Right atrium auricular region (tissue), 2 donors: ENCODE results near the gene BAIAP2L1. TPM values are rescaled to one million over a fixed set of nuclear protein-coding genes. Genes with fewer than 3 reads are reported as not detected.

Experiments used
- DNase-seq: peaks from one replicate; pipeline ENCODE4 v3.0.0-alpha.2; 2019; ENCODE audit warnings: low spot score
- H3K27ac ChIP-seq, 2 donors: fragments of 200-600 bp; sonication (generic); 1 replicate in 1 of 2; 2 replicates in 1 of 2; pipeline ENCODE4 v1.5.1; 2016 to 2019
- H3K27me3 ChIP-seq, 2 donors: fragments of 200-600 bp; sonication (generic); one replicate each; pipeline versions ENCODE4 v1.5.1 to v1.6.0; 2017 to 2019
- H3K36me3 ChIP-seq: fragments of 200-600 bp; sonication (generic); one replicate; pipeline ENCODE4 v1.5.1; 2016
- H3K4me1 ChIP-seq, 2 donors: fragments of 200-600 bp; sonication (generic); one replicate each; pipeline versions ENCODE4 v1.5.1 to v1.6.0; 2017 to 2019
- H3K4me3 ChIP-seq, 2 donors: fragments of 200-600 bp; sonication (generic); 1 replicate in 1 of 2; 2 replicates in 1 of 2; pipeline ENCODE4 v1.5.1; 2017 to 2019; ENCODE audit warnings: mild to moderate bottlenecking in 1 of 2, moderate library complexity in 1 of 2
- H3K9me3 ChIP-seq, 2 donors: fragments of 200-600 bp; sonication (generic); one replicate each; pipeline ENCODE4 v1.5.1; 2019
- total RNA-seq, 2 donors: library from RNA; depleted of rRNA; stranded (reverse); fragments of >200 nt; gene quantifications; one replicate each; pipeline ENCODE4 v1.1.0, GENCODE V29; 2016
- TF ChIP-seq, protein P1 (sequence below), 2 donors: fragments of 200-600 bp; sonication (generic); IDR thresholded peaks; one replicate each; pipeline ENCODE4 v1.5.1; 2019; ENCODE audit warnings: antibody characterized with exemption in 2 of 2

BAIAP2L1 gene
- total RNA-seq, 2 donors from 2014 or later: 1.1 to 1.7 TPM

DNA sequence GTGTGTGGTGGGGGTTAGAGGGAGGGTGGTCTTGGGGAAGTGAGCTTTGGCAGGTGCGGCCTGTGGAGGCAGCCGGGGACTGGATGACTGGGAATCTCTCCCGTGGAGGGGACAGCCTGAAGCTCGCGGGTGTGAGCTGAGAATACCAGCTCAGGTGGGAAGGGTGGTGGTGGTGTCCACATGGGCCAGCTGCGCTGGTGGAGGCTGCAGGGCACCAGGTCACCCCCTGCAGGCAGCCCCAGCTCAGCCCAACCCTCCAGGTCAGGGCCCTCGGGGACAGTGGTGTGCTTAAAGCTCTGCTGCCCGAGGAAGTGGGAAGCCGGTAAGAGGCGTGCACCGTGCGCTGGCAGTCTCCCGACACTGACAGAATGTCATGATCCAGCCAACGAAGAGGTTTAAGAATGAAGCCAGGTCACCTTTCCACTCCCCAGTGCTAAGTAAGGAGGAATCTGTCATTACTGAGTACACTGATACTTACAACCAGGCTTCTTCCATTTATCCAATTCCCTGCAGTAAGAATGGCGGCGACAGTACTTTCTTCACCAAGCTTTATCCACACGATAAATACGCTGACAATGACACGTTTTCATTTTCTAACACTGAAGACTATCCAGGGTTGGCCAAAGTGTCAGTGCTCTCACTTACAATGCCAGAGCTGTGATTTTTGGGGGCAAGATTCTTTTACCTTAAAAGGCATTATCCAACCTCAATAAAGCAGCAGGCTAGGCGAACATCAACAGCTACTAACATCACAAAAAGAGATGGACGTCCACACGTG is 99.0 kb downstream of the BAIAP2L1 start:
- DNase-seq: no peak
- no peaks in the 10 kb centered on the region for H3K27me3 ChIP-seq
- TF ChIP-seq, protein P1, sequence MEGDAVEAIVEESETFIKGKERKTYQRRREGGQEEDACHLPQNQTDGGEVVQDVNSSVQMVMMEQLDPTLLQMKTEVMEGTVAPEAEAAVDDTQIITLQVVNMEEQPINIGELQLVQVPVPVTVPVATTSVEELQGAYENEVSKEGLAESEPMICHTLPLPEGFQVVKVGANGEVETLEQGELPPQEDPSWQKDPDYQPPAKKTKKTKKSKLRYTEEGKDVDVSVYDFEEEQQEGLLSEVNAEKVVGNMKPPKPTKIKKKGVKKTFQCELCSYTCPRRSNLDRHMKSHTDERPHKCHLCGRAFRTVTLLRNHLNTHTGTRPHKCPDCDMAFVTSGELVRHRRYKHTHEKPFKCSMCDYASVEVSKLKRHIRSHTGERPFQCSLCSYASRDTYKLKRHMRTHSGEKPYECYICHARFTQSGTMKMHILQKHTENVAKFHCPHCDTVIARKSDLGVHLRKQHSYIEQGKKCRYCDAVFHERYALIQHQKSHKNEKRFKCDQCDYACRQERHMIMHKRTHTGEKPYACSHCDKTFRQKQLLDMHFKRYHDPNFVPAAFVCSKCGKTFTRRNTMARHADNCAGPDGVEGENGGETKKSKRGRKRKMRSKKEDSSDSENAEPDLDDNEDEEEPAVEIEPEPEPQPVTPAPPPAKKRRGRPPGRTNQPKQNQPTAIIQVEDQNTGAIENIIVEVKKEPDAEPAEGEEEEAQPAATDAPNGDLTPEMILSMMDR (IDR thresholded peaks at IDR 0.05): no peak
- no peaks in the 10 kb centered on the region for H3K9me3 ChIP-seq
- no peak overlapping the region for H3K27ac ChIP-seq
- H3K4me3 ChIP-seq: no peak overlapping the region
- no peaks in the 10 kb centered on the region for H3K36me3 ChIP-seq
- H3K4me1 ChIP-seq: no peaks in the 10 kb centered on the region

DNA sequence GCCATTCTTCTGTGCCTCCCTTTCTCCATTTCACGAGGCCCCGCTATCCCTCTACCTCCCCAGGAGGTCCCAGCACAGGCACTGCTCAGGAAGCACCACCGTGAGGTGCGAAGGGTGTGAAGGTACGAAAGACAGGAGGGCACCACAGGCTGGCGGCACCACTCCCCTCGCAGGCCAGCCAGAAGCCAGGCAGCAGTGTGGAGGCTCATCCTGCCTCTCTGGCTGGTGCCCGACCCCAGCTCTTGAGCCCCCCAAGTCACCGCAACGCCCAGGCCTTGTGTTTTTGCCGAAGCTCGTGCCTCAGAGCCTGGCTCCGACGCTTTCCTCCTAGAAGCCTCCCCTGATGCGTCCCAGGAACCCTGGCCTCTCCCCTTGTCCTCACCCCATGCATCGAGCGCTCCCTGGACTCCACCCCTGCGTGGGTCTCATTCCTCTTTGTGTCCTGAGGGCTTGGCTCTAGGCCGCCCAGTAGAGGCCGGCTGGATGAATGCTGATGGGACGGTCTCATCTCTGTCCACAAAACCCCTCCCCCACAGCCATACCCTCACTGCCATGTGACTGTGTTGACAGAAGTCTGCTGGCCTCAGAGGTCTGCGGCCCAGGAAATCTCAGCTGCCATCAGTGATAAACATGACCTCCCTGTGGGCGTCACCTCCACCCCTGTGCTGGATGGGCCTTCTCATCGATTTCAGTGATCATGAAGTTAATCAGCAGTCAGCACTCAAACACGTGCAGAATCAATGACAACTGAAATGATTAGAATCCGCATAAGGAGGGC is 100.1 kb downstream of the BAIAP2L1 start:
- TF ChIP-seq, protein P1 (IDR thresholded peaks at IDR 0.05): no peak
- Histone ChIP-seq H3K4me3 (no peak overlapping the region), H3K9me3 (no peaks in the 10 kb centered on the region), H3K36me3 (no peaks in the 10 kb centered on the region), H3K4me1 (peaks cover 0 to under 1% of the 10 kb centered on the region in 2 donors), H3K27ac (no peak overlapping the region), H3K27me3 (no peaks in the 10 kb centered on the region)
- no peak for DNase-seq

DNA sequence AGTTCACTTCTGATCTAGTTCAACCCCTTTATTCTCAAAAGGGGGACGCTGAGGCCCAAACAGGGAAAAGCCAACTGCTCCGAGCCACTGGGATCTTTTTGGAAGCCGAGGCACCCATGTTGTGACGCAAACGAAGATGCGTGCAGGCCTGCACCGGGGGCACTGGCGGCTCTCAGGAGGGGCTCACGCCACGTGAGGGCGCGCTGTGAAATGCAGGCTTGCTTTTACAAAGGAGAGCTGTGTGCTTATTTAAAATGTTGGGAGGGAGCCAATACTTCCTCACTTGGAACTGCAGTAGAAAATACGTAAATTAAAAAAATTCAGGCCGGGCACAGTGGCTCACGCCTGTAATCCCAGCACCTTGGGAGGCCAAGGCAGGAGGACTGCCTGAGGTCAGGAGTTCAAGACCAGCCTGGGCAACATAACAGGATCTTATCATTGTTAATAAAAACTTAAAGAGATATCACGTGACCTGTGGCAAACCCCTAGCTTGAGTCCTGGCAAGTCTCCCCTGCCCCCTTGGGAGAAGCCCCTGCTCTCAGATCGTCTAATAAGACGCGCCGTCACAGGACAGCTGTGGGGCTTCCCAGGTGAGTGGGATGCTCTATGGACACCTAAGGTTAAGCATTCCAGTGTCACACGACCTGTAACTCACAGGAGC is 103.1 kb downstream of the BAIAP2L1 start:
- no peaks in the 10 kb centered on the region for H3K27me3 ChIP-seq

DNA sequence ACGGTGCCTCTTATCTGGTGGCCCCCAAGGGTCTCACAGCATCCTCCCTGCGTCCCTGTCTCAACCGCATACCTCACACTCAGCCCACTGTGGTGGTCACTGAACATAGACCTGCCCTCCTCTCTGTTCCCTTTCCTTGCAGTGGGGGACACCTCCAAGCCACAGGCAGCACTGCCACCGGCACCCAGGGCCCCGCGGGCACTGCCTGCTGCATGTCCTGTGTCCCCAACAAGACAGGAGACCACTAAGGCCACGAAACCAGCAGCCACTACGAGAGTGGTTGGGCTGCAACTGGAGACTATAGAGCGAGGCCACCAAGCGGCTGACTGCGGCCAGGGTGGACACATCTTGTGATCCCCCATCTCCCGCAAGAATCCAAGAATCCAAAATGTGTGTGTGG is 104.1 kb downstream of the BAIAP2L1 start:
- H3K36me3 ChIP-seq: peaks cover 36% of the 10 kb centered on the region

More for the DNA sequence above, 103.1 kb downstream of the BAIAP2L1 start:
- H3K4me1 ChIP-seq: peaks cover 0 to 11% of the 10 kb centered on the region in 2 donors
- TF ChIP-seq, protein P1 (IDR thresholded peaks at IDR 0.05): no peak
- peaks cover 27% of the 10 kb centered on the region for H3K36me3 ChIP-seq
- no peak for DNase-seq
- no peak overlapping the region for H3K27ac ChIP-seq
- H3K4me3 ChIP-seq: no peak overlapping the region
- H3K9me3 ChIP-seq: no peaks in the 10 kb centered on the region

DNA sequence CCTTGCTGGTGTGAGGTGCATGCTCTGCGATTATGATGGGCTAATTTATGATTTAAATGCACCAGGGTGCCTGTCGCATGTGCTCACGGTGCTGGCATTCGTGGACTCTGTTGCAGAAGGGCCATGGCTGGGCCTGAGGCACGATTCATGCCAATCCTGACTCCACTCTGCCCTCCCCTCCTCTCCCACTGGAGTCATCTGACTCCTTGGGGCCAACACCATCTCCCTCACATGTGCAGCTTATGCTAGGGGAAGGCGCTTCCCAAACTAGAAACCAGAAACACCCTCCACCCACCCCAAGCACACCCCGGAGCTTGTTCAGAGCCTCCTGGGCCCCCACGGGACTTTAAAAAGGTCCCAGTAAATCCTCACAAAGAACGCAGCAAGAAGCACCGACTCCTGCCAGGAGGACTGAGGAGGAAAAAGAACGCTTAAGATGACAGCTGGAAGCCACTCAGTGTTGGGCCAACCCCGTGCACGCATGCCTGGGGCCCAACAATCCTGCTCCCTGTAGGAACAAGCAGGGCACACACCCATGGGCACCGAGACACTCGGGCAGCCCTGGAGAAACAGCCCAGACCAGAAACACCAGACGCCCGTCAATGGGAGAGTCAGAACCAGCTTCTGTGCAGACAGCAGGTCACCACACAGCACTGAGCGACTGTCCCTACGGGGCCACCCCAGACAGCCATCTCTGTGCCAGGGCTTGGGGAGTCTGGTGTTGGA is 105.3 kb downstream of the BAIAP2L1 start:
- Histone ChIP-seq H3K9me3 (no peaks in the 10 kb centered on the region), H3K27ac (peak overlapping the region in 1 of 2 donors; percentile 6), H3K4me1 (peaks cover 0 to 11% of the 10 kb centered on the region in 2 donors), H3K4me3 (no peak overlapping the region), H3K27me3 (no peaks in the 10 kb centered on the region), H3K36me3 (peaks cover 42% of the 10 kb centered on the region)
- TF ChIP-seq, protein P1 (IDR thresholded peaks at IDR 0.05): no peak
- no peak for DNase-seq

More for the DNA sequence above, 104.1 kb downstream of the BAIAP2L1 start:
- H3K27ac ChIP-seq: no peak overlapping the region
- no peak for DNase-seq
- no peaks in the 10 kb centered on the region for H3K27me3 ChIP-seq
- peaks cover 0 to 11% of the 10 kb centered on the region in 2 donors for H3K4me1 ChIP-seq
- TF ChIP-seq, protein P1 (IDR thresholded peaks at IDR 0.05): no peak
- no peak overlapping the region for H3K4me3 ChIP-seq
- no peaks in the 10 kb centered on the region for H3K9me3 ChIP-seq
